AG04449 (cell line): ENCODE data around the gene USP21.

Experiments
- CTCF ChIA-PET: fragments of 350-600 bp; formaldehyde crosslinking; extraction: SDS; loops from one replicate; lab custom pipeline; 2021; ENCODE audit warnings: antibody characterized with exemption; lab: Yijun Ruan, JAX
- POLR2A ChIA-PET: fragments of 400-600, 350-600 bp; formaldehyde crosslinking; extraction: SDS; loops from one replicate; lab custom pipeline; 2020; ENCODE audit warnings: antibody characterized with exemption, inconsistent platforms; lab: Yijun Ruan, JAX
- DNase-seq: peaks from one replicate; pipeline ENCODE4 v3.0.0-alpha.2; 2010; ENCODE audit warnings: low read depth, low spot score
- H3K4me3 ChIP-seq: 2 replicates; pipeline ENCODE4 v1.5.1; 2011; ENCODE audit warnings: low read depth, mild to moderate bottlenecking, control low read depth, low read length
- TF ChIP-seq, protein P1 (sequence below): IDR thresholded peaks from one replicate; pipeline ENCODE4 v1.5.1; 2011; ENCODE audit warnings: mild to moderate bottlenecking, moderate library complexity, low read length, control low read depth, inconsistent platforms; ENCODE audit not compliant: insufficient read depth; ENCODE audit errors: missing control alignments

The USP21 gene

DNA sequence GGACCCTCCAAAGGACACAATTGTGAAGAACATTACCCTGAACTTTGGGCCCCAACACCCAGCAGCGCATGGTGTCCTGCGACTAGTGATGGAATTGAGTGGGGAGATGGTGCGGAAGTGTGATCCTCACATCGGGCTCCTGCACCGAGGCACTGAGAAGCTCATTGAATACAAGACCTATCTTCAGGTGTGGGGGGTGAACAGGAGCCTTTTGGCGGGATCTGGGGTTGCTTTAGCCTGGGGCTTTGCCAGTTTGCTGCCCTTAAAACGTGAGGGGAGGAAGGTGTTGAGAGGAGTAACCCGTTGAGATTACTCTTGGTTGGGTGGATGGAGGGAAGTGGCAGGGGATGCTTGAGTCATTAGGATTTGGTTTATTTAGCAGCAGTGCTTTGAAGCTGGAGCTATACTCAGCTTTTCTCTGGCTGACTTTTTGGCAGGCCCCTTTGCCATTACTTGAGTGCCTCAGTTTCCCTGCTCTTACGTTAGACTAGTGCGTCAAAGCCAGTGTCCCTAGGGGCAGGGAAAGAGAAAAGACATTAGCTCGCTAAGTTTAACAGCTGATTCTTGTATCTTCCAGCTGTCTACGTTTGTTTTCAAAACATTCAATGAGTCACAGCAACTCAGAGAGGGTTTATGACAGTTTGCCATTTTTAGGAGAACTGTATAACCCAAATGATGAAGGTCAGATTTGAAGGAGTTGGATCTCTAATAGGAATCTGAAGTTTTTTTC, 47.3 kb downstream of the USP21 start:
- no peak overlapping the region for H3K4me3 ChIP-seq
- TF ChIP-seq, protein P1, sequence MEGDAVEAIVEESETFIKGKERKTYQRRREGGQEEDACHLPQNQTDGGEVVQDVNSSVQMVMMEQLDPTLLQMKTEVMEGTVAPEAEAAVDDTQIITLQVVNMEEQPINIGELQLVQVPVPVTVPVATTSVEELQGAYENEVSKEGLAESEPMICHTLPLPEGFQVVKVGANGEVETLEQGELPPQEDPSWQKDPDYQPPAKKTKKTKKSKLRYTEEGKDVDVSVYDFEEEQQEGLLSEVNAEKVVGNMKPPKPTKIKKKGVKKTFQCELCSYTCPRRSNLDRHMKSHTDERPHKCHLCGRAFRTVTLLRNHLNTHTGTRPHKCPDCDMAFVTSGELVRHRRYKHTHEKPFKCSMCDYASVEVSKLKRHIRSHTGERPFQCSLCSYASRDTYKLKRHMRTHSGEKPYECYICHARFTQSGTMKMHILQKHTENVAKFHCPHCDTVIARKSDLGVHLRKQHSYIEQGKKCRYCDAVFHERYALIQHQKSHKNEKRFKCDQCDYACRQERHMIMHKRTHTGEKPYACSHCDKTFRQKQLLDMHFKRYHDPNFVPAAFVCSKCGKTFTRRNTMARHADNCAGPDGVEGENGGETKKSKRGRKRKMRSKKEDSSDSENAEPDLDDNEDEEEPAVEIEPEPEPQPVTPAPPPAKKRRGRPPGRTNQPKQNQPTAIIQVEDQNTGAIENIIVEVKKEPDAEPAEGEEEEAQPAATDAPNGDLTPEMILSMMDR = no peak
- POLR2A ChIA-PET = interaction anchor here (0.5 kb wide), 1 partner anchor 486 kb away, joined by 3 read pairs; no protein-coding TSS in a partner anchor
- DNase-seq = no peak
- CTCF ChIA-PET = interaction anchor here (0.9 to 26.1 kb wide), 5 partner anchors 13 to 174 kb away, joined by 3 to 758 read pairs (median 46); partner anchors contain the start of genes APOA2, FCER1G and TOMM40L

DNA sequence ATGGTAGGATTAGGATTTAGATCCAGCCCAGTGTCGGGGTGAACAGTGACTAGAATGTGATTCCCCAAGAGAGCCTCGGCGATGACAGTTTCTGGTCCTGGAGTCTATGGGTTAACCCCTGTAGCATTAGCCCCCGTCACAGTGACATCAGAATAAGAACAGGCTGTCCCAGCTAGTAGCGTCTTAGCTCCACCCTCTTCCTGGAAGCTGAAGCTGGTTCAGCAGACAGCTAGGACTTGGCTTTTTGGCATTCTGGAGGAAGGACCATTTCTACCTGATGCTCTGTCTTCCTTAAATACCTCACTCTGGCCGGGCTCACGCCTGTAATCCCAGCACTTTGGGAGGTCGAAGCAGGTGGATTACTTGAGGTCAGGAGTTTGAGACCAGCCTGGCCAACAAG, 47.9 kb downstream of the USP21 start:
- H3K4me3 ChIP-seq = no peak overlapping the region
- TF ChIP-seq, protein P1 = no peak
- CTCF ChIA-PET = interaction anchor here (0.9 to 26.1 kb wide), 4 partner anchors 12 to 174 kb away, joined by 3 to 758 read pairs (median 58); partner anchors contain the start of genes APOA2, FCER1G and TOMM40L
- POLR2A ChIA-PET = no interaction called here
- DNase-seq = no peak

DNA sequence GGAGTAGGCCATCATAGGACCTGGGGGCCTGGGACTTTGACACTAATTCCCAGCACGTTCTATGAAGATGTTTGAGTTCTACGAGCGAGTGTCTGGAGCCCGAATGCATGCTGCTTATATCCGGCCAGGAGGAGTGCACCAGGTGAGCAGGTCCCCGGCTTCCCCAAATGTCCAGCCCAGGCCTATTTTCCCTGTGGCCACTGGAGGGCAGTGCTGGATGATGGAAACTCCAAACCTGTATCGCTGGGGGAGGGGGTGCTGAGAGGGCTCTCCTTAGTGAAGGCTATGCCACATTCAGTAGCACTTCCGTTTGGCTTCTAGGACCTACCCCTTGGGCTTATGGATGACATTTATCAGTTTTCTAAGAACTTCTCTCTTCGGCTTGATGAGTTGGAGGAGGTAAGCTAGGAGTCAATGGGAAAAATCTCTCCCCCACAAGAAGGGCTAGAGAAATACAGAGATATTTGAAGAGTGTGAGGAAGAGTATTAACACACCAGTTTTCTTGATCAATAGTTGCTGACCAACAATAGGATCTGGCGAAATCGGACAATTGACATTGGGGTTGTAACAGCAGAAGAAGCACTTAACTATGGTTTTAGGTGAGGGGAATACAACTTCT, 50.6 kb downstream of the USP21 start:
- DNase-seq = no peak
- CTCF ChIA-PET = interaction anchor here (1.1 to 26.1 kb wide), 11 partner anchors 8 to 172 kb away, joined by 3 to 758 read pairs (median 5); partner anchors contain the start of genes ADAMTS4, APOA2, CFAP126 and FCER1G

DNA sequence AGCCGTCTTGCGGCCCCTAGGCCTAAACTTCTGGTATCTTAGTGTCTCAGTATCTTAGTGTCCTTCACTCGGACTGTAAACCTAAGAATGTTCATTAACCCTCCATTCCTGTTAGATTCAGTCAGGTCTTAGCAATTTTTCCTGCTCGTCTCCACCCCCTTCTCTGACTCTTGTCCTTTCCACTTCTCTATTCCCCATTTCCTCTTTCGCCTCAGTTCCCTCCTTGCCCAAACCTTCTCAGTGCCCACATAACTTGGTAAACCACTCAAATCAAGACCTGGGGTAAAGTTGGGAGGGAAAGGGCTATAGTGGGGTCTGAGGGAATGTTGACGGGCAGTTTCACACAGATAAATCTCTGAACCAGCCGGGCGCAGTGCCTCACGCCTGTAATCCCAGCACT, 55.1 kb downstream of the USP21 start:
- no peak overlapping the region for H3K4me3 ChIP-seq
- CTCF ChIA-PET = interaction anchor here (23.5 to 26.1 kb wide), 2 partner anchors 5 to 13 kb away, joined by 758 read pairs; partner anchors contain the start of genes ADAMTS4, APOA2, FCER1G and NDUFS2
- TF ChIP-seq, protein P1 = no peak
- no peak for DNase-seq
- POLR2A ChIA-PET = no interaction called here

More for the DNA sequence above, 50.6 kb downstream of the USP21 start:
- POLR2A ChIA-PET = no interaction called here
- TF ChIP-seq, protein P1 = peak; percentile 90
- H3K4me3 ChIP-seq = no peak overlapping the region

DNA sequence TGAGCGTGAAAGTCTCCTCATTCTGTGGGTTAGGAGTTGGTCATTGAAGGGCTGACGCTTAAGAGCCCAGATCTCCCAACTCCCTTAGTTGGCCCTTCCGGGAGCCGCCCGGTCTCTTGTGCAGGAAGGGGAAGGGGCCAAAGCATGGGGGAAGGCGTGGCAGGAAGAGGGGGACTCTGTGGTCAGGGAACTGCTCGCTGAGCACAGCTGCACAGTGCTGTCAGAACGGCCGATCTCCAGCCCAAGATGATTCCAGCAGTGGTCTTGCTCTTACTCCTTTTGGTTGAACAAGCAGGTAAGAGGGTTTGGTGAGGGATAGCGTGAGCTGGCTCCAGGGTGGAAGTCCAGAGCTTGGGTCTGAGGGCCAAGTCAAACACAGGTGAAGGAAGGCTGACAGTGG, 55.8 kb downstream of the USP21 start, which contains the start of gene FCER1G:
Gene FCER1G, plus strand, starts transcription at position 220 of the 400 bp plus-strand sequence. Its CDS starts 27 bp downstream, at position 247.
- H3K4me3 ChIP-seq = no peak within 1 kb of the TSS
- POLR2A ChIA-PET = interaction anchor here (1.1 kb wide), 1 partner anchor 16 kb away, joined by 3 read pairs; the partner anchor contains the start of gene ADAMTS4
- TF ChIP-seq, protein P1 = no peak
- CTCF ChIA-PET = interaction anchor here (1.0 to 23.5 kb wide), 3 partner anchors 12 to 167 kb away, joined by 3 to 758 read pairs (median 97); partner anchors contain the start of genes ADAMTS4, NDUFS2 and TOMM40L
- no peak for DNase-seq
